Activated naive CD8-positive, alpha-beta T cell treated with anti-CD3 and anti-CD28 coated beads, Interleukin-2, amount 50 U/mL, for 16 hours (primary cell): ENCODE measurements around the gene MKLN1.

Source experiments
- DNase-seq: peaks from one replicate; pipeline ENCODE4 v3.0.0-alpha.2; 2020; ENCODE audit warnings: low read depth, low spot score

Gene MKLN1

DNA sequence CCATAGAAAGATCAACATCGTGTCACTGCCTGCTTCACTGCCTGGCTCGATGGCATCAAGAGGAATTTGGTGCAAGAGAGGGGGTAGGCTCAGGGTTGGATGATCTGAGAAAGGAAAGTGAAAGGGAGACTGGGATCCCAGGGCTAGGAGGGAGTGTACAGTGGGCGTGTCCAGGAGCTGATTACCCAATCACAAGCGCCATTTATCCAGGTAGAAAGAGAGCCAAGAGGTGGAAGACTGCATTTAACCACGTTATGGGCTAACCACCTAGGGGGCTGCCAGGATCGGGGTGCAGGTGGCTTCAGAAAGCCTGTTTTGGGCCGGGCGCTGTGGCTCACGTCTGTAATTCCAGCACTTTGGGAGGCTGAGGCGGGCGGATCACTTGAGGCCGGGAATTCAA, 218.4 kb downstream of the MKLN1 start:
- no peak for DNase-seq
